ENCODE results near the gene SLC27A3. TPM values are rescaled to one million over a fixed set of nuclear protein-coding genes. Genes with fewer than 3 reads are reported as not detected.
A peak's percentile ranks its signal among the peaks of the same experiment; 100 is the strongest.

The SLC27A3 gene
- total and polyA plus RNA-seq, 2 donors from 2014 or later, result 36.9 to 54.0 TPM

DNA sequence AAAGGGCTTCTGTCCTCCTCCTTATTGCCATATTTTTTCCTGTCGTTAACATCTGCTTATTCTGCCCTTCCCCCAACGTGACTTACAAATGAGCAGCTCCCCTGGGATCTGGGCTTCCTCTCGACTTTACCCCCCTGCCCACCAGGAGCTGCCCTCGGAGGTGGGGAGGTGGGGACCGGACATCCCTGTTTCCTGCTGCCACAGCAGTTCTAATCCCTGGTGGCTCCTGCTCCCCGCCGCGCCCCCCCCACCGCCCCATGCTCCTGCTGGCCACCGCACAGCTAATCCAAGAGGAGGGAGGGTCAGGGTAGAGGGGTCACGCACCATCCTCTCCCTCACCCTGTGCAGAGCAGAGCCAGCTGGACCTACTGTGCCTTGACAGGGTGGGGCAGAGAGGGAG lies 4.4 kb upstream of the SLC27A3 start:
- Histone ChIP-seq H3K36me3 (ENCODE audit: control insufficient read depth in 2 of 3, insufficient read depth in 3 of 3, low read length in 3 of 3) (peaks cover 4 to 42% (median 20%) of the 10 kb centered on the region in 3 donors), H3K4me3 (ENCODE audit: low read length in 3 of 3) (no peak overlapping the region), H3K9me3 (ENCODE audit: control insufficient read depth in 2 of 3, insufficient read depth in 1 of 3, low read length in 3 of 3) (no peaks in the 10 kb centered on the region), H3K9ac (ENCODE audit: low read length in 3 of 3) (peak overlapping the region in 1 of 3 donors; percentile 22), H3K4me1 (ENCODE audit: control insufficient read depth in 2 of 3, insufficient read depth in 2 of 3, low read depth in 1 of 3, low read length in 3 of 3) (peaks cover 0 to 24% (median 6%) of the 10 kb centered on the region in 3 donors), H3K27me3 (ENCODE audit: control insufficient read depth, insufficient read depth, low read length) (no peaks in the 10 kb centered on the region), H3K27ac (ENCODE audit: low read depth in 2 of 2, low read length in 2 of 2) (peak overlapping the region; percentile 49 to 63)
- FAIRE-seq (no peak), DNase-seq (peak in 3 of 5 donors; percentile 59 to 72 (median 72))
- TF ChIP-seq CTCF (IDR thresholded peaks at IDR 0.05; ENCODE audit: borderline replicate concordance, extremely low read depth, insufficient read depth), result no peak
- intact Hi-C loops (cut with DNase I), result no loop called here

GRCh38 chr1:153771261-153771660 lies 3.9 kb upstream of the SLC27A3 start:
- peak overlapping the region in 1 of 2 donors; percentile 49 for H3K27ac ChIP-seq (ENCODE audit: low read depth in 2 of 2, low read length in 2 of 2)

GRCh38 chr1:153771841-153772593 lies 3.2 kb upstream of the SLC27A3 start:
- peaks cover 0 to 34% (median 14%) of the 10 kb centered on the region in 3 donors for H3K4me1 ChIP-seq (ENCODE audit: control insufficient read depth in 2 of 3, insufficient read depth in 2 of 3, low read depth in 1 of 3, low read length in 3 of 3)
- intact Hi-C loops (cut with DNase I), result no loop called here
- no peaks in the 10 kb centered on the region for H3K27me3 ChIP-seq (ENCODE audit: control insufficient read depth, insufficient read depth, low read length)
- FAIRE-seq (no peak), DNase-seq (peak in 4 of 5 donors; percentile 60 to 70 (median 64))
- TF ChIP-seq CTCF (IDR thresholded peaks at IDR 0.05; ENCODE audit: borderline replicate concordance, extremely low read depth, insufficient read depth), result peak; percentile 47
- H3K9me3 ChIP-seq (ENCODE audit: control insufficient read depth in 2 of 3, insufficient read depth in 1 of 3, low read length in 3 of 3), result no peaks in the 10 kb centered on the region
- H3K4me3 ChIP-seq (ENCODE audit: low read length in 3 of 3), result no peak overlapping the region
- H3K27ac ChIP-seq (ENCODE audit: low read depth in 2 of 2, low read length in 2 of 2), result no peak overlapping the region
- peaks cover 4 to 39% (median 20%) of the 10 kb centered on the region in 3 donors for H3K36me3 ChIP-seq (ENCODE audit: control insufficient read depth in 2 of 3, insufficient read depth in 3 of 3, low read length in 3 of 3)
- no peak overlapping the region for H3K9ac ChIP-seq (ENCODE audit: low read length in 3 of 3)

More at GRCh38 chr1:153771261-153771660, 3.9 kb upstream of the SLC27A3 start:
- Histone ChIP-seq H3K9me3 (ENCODE audit: control insufficient read depth in 2 of 3, insufficient read depth in 1 of 3, low read length in 3 of 3) (no peaks in the 10 kb centered on the region), H3K4me3 (ENCODE audit: low read length in 3 of 3) (no peak overlapping the region), H3K4me1 (ENCODE audit: control insufficient read depth in 2 of 3, insufficient read depth in 2 of 3, low read depth in 1 of 3, low read length in 3 of 3) (peaks cover 0 to 26% (median 8%) of the 10 kb centered on the region in 3 donors), H3K36me3 (ENCODE audit: control insufficient read depth in 2 of 3, insufficient read depth in 3 of 3, low read length in 3 of 3) (peaks cover 4 to 42% (median 20%) of the 10 kb centered on the region in 3 donors), H3K27me3 (ENCODE audit: control insufficient read depth, insufficient read depth, low read length) (no peaks in the 10 kb centered on the region), H3K9ac (ENCODE audit: low read length in 3 of 3) (peak overlapping the region in 1 of 3 donors; percentile 22)
- no peak for FAIRE-seq
- DNase-seq, result peak in 1 of 5 donors; percentile 35
- intact Hi-C loops (cut with DNase I), result no loop called here
- TF ChIP-seq CTCF (IDR thresholded peaks at IDR 0.05; ENCODE audit: borderline replicate concordance, extremely low read depth, insufficient read depth), result no peak

Data from kidney (tissue), 14 donors.